ENCODE results near the gene LOXHD1.

Gene LOXHD1

GRCh38 chr18:46439037-46439436 lies 218.0 kb downstream of the LOXHD1 start:
- DNase-seq = no peak

- DNase-seq = no peak
These were observed 220.0 kb downstream of the LOXHD1 start for GRCh38 chr18:46437061-46437460.

- DNase-seq = no peak
These were observed 220.4 kb downstream of the LOXHD1 start for GRCh38 chr18:46436621-46437020.

- DNase-seq = no peak
These were observed 222.0 kb downstream of the LOXHD1 start for GRCh38 chr18:46435031-46435430.

GRCh38 chr18:46434629-46435028 lies 222.4 kb downstream of the LOXHD1 start:
- DNase-seq = no peak

- no peak for DNase-seq
These were observed 223.7 kb downstream of the LOXHD1 start for GRCh38 chr18:46433121-46433826.

GRCh38 chr18:46431522-46432171 lies 225.4 kb downstream of the LOXHD1 start:
- DNase-seq = no peak

GRCh38 chr18:46429649-46430224 lies 227.3 kb downstream of the LOXHD1 start:
- DNase-seq = no peak

GRCh38 chr18:46429130-46429529 lies 227.9 kb downstream of the LOXHD1 start:
- DNase-seq = no peak

- DNase-seq = no peak
These were observed 228.7 kb downstream of the LOXHD1 start for GRCh38 chr18:46428368-46428767.

- DNase-seq = no peak
These were observed 229.6 kb downstream of the LOXHD1 start for GRCh38 chr18:46427216-46427995.

Data from NCI-H187 treated with DMSO at 0.1 percent for 48 hours (cell line).